HG03064 (cell line): Measurements from ENCODE around the gene CAB39L.
"Not testable (repeated sequence)": the region's sequence is repeated elsewhere in the genome, so short reads cannot be mapped to it uniquely, and the experiment has no call there.

ENCODE experiments used
- ATAC-seq: cut with Tn5 transposase; IDR thresholded peaks from one replicate; pipeline ENCODE4 v1.9.1; 2021; ENCODE audit warnings: low read depth; ENCODE audit not compliant: unreplicated experiment

CAB39L gene

DNA sequence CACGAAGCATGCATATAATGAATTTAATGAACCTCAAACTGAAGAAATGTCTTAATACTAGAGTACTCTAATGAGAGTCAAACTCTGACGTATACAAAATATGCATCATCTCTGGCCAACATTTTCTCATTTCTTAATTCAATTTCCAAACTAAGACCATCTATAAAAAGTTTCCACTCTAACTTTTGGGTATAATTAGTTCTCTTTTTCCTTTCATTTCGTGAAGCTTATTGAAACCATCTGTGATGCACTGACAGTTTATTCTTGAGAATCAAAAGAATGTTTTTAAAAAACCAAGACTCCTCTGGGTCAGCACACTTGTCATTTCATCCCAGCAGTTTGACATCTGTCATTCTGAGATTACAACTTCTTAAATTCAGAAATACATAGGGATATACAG, 90.0 kb downstream of the CAB39L start:
- no peak for ATAC-seq

DNA sequence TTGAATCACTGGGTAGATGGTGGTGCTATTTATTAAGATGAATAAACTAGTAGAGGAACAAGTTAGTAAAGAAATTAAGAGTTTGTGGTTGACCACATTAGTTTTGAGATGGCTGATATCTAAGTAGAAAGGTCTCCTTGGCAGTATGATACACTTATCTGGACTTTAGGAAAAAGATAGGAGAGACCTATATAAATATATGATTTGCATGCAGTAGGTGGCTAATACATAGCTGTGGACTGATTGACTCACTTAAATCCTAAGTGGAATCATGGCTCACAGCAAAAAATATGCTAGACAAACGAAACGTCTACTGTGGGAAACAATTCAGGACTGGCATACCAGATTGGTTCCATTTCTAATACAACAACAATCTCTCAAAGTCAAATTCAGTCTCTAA, 92.0 kb downstream of the CAB39L start:
- ATAC-seq, result no peak

DNA sequence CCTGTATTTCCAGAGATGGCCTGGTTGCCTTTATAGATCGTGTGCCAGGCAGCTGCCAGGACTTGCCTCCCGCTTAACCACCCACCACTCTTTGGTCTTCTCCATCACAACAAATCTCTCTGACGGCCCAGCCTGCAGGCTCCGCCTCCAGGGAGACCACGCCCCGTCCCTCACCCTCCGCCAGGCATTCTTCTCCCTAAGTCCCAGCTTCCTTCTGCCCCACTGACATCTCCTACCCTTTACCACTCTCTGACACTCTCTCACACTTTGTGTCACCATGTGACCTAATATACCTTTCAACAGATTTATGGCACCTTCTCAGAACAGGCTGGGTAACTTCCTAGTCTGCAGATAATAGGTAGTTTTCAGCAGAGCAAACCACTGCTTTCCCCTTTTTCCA, 95.1 kb downstream of the CAB39L start:
- ATAC-seq, result no peak

DNA sequence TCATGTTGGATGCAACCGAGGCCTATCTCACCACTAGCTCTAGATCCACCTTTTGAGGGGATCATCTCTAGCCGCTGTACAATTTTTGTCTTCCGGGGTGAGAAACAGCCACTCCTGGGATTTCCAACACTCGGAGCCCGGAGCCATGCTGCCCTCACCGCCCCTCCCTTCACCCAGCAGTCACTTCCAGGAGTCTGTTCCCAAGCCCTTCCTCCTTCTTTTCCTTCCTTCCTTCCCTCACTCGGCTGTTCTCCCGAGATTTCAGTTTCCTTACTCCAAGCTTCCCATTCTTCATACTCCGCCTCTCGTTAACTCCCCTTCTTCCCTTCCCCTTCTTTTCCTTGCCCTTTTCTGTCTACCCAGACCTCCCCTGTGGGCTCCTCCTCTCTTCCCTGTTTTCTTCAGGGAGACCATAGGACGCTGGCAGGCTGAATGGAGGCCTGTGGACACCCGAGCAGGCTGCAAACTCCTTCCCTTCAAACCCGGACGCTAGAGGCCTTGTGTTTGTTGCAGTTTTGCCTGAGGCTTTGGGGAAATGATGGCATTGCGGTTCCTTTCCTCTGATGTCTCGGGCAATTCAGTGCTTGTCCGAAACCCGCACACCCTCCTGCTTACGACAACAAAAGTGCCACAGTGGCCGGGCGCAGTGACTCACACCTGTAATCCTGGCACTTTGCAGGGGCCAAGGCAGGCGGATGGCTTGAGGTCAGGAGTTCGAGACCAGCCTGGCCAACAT, 96.0 kb downstream of the CAB39L start:
- ATAC-seq, result no peak

DNA sequence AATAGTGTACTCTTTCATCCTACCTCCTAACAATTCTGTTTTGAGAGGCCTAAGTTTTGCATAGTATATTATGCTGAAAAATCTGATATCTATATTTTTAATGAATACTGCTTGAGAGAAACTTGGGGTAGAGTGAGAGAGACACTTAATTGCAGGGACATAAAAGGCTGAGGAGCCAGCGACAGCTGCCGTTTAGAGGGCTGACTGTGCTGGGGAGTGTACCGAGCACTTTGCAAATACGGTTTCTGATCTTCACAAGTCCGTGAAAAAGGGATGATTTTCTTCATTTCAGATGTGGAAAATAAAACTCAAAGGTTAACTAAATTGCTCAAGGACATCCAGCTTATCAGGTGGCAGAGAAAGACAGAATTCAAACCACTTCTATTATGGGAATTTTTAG, 97.4 kb downstream of the CAB39L start:
- ATAC-seq, result no peak

DNA sequence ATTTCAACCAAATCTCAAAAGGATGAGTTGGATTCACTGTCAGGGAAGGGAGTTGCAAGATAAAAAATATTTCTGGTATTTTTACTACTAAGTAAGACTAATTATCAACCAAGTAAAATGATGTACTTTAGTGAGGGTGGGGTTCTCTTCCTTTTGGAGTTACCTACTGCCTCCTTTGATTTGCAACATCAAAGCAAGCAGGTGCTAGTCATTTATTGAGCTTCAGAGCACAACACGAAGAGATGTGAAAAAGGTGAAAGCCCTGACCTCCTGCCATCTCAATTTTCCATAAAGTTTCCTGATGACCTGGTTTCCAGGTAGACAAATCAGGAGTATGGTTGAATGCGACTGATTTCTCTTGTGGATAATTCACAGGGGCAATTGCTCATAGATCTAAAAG, 100.1 kb downstream of the CAB39L start:
- no peak for ATAC-seq

DNA sequence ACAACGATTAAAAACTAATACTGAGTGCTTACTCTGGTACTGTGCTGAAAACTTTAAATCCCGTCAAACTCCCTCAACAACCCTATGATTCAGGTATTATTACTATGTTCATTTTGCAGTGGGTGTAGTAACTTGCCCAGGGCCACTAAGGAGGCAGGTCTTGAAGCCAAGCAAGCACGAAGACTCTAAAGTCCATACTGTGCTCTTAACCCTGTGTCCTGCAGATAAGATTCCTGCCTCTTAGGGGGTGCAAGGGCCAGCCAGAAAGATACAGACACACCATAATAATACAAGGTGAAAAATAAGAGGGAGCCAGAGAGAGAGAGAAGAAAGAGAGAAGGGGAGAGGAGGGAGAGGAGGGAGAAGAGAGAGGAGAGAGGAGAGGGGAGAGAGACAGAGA, 100.6 kb downstream of the CAB39L start:
- no peak for ATAC-seq

DNA sequence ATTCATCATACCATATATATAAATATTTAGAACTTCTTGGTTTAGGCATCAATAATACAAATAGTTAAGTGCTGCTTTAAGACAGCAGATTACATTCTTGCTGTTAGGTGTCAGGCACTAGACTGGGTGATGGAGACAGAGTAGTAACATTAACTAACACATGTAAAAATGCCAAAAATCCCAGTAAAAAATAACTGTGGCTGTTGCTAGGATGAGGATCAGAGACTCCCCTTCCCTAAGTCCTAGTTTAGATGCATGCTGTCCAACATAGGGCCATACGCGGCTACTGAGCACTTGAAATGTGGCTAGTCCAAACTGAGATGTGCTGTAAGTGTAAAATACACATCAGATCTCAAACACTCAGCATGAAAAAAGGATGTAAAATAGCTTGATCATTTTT, 101.4 kb downstream of the CAB39L start:
- no peak for ATAC-seq

DNA sequence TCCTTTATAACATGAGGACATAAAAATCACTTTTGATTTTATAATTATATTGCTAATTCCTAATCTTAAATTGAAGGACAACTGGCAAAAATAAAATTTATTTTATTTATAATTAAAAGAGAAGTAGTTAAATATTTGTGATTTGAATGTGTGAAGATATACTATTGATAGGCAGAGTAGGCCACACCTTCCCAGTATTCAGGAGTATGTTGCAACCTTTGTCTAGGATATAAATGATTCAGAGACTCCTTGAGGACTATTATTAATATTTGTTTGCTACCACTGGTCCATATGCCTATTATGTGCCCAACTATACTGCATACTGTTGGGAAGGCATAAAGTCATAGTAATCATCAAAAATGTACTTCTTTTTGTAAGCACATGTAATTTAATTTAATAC, 101.9 kb downstream of the CAB39L start:
- no peak for ATAC-seq

DNA sequence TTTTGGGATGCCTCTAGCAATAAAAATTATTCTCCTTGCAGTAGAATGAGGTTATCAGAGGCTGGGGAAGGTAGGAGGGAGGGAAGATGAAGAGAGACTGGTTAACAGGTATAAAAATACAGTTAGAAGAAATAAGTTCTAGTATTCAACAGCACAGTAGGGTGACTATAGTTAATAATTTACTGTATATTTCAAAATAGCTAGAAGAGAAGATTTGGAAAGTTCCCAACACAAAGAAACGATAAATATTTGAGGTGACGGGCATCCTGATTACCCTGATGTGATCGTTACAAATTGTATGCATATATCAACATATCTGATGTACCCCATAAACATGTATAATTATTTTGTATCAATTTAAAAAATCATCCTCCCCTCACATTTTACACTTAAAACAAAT, 102.3 kb downstream of the CAB39L start:
- ATAC-seq, result no peak

DNA sequence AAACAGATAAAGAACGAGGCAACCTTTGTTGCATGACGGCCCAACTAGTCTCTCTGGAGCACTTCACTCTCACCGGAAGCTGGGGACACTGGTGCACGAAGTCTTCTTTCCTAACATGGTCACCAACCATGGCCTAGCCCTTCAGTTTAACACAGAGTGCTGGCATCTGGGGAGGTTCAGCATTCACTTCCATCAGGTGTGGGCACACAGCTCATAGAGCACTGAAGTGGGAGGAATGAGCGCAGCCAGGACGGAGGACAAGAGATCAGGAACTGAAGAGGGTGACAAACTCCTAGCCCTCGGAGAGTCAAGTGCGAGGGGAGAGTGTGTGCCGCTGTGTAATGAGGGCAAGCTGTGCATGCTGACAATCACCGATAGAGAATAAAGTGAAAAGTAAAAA, 103.7 kb downstream of the CAB39L start:
- no peak for ATAC-seq

DNA sequence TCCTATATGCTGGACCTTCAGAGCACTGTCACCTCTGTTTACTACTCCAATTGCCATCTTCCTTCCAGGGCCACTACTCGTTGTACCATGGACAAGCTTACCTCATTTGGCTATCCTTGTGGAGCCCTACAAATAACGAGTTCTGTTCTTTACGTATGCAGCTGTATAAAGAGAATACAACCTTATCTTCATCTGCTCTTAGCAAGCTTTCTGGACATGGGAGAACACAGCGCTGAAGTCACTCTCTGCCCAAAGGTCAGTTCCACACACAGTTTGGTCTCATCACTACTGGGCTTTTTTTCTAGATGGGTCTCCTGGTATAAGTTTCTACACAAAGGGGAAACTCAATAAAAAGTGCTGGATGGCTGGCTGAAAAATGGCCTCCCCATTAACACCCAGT, 107.2 kb downstream of the CAB39L start:
- ATAC-seq, result no peak

DNA sequence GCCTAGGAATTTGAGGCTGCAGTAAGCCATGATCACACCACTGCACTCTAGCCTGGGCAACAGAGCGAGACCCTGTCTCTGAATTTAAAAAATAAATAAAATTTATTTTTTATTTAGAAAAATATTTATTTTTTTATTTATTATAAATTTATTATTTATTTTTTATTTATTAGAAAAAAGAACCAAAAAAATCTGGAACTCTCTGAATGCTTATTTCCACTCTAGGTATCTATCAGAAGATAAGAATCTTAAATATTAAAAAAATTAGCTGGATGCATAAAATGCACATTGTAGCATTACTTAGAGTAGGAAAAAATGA, 113.4 kb downstream of the CAB39L start:
- no peak for ATAC-seq

DNA sequence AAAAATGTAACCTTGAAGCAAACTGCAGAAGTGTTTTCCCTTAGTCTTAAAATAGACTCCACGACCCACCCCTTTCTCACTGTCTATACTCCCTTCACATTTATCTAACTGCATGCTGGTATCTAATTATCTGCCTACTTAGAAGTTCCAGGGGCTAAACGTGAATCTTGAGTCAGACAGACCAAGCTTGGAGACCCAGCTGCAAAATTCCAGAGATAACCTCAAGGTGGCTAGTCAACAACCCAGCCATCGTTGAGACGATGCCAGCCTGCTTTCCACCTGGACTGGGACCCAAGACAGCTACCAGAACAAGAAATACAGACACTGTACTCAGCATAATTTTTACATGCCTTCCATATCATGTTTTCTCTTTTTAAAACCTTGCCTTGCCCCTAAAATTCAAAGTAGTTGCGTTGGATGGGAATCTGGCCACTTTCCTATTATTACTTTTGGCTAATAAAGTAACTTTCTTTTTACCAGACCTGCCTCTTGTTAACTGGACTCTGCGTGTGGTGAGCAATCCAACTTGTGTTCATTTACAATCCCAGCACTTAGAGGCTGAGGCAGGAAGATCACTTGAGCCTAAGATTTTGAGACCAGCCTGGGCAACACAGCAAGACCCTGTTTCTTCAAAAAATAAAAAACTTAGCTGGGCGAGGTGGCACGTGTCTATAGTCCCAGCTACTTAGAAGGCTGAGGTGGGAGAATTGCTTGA, 113.9 kb downstream of the CAB39L start:
- ATAC-seq, result no peak

DNA sequence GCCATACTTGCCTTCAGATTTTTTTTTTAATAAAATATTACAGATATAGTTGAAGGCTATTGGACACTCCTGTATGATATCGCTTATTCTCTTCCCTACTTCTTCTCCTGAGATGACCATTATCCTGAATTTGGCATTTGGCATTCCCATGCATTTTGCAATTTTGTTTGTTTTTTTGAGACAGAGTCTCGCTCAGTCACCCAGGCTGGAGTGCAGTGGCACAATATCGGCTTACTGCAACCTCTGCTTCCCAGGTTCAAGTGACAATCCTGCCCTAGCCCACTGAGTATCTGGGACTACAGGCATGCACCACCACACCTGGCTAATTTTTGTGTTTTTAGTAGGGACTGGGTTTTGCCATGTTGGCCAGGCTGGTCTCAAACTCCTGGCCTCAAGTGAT, 116.7 kb downstream of the CAB39L start:
- not testable (repeated sequence) for ATAC-seq

DNA sequence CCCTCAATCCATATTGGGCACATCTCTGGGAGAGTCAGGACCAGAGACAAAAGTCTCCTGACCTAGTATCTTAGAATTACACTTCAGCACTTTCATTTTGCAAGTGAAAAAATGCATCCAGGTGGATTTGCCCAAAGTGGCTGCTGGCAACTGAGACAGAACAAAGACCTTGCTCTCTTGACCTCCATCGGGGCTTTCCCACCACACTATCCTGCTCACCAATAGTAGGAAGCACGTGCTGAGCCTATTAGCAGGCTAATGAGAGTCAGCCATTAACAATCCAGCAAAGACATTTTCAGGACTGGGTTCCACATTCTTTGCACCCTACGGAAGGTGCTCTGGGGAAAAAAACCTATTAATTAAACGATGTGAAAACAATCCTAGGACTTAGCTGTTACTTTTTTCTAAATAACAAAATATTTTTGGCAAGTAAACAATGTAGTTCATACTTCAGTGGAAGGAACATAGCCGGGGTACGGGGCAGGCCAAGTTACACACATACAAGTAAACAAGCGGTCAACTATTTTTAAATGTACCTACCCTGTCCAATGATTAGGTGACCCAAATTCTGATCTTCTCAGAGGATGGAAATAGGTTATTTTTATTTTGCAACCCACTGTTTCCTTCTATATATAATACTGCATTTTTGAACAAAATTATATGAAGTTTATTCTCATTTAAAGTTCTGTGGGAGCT, 117.5 kb downstream of the CAB39L start:
- ATAC-seq, result no peak

DNA sequence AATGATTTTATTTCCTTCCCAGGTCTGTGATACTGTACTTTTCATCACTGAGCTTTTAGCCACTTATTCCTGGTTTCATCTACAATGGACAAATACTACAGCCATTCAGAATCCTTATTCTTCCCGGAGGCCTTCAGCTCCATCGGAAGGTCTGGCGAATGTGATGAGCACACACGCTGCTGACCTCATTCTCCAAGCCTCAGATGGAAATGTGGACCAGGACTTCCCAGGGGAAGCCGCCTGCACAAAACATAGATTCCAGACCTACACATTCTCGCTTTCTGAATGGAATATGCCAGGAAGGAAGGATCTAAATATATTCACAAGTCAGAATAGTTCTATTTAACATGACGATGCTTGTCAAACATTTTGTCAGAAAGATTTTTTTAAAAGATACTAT, 120.5 kb downstream of the CAB39L start:
- ATAC-seq, result no peak

DNA sequence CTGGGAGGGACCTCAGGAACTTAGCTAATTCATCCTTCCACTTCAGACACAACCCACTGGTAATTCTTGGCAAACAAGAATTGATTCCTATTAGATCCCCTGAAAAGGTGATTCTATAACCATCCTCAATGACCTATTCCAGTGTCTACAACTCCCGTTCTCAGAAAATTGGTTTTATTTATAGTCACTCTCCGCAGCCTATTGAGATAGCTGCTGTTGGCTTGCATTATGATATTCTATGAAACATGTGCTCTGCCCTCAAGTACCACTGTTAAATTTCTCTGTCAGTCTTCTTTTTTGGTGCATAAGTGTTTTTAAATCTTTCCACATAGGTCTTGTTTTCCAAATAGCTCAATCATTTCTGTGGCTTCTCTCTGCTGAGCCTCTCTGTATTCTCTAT, 121.2 kb downstream of the CAB39L start:
- no peak for ATAC-seq

DNA sequence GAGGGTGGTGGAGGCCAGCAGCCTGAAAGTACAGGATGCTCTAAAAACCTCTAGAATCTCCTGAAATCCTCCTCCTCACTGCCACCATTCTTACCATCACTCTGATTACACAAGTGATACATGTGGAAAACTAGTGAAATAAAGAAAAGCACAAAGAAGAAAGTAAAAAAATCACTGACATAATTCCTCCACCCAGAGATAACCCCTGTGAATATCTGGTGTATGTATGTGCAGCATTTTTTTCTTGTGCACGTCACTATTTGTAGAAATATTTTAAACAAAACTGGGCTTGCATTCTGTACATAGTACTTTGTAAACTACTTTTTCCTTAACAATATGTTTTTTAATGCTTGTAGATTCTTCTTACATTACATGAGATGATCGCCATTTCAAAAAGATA, 122.9 kb downstream of the CAB39L start:
- no peak for ATAC-seq

DNA sequence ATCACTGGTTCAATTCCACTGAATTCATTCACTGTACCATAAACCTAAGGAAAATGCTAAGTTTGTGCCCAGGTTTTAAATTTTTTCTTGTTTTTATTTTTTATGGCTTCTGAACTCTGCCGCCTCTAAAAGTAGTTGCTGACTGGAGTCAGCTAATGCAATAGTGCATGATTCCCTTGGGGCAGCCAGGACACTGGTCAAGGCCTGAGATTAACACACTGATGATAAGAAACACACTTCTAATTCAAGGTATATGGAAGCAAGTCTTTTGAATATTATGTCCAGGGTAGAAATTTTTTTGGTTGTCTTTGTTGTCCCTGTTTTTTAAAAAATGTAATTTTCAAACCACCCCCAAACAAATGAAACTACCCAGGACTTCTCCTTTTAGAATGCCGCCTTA, 123.9 kb downstream of the CAB39L start:
- ATAC-seq, result no peak

DNA sequence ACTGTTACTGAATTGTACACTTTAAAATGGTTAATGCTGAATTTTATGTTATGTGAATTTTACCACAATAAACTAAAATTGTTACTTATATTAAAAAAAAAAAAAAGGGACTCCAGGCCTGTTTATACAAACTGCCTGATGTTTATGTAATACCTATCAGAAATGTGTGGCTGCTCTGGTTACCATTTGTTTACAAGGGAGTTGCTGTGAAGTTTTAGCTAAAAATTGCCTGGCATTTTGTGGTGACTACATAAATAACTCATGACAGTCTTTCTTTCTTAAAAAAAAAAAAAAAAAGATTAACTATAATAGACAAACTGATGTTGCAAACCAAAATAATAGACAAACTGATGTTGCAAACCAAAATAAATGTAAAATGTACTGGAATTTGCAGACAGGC, 124.3 kb downstream of the CAB39L start:
- no peak for ATAC-seq
